Raji (cell line): ENCODE results near the gene UTP25.
A peak's percentile ranks its signal among the peaks of the same experiment; 100 is the strongest.

Experiments used
- POLR2A ChIP-seq: IDR thresholded peaks from 2 replicates; pipeline ENCODE4 v1.6.1; 2011; ENCODE audit warnings: low read depth, low read length, control low read depth; ENCODE audit not compliant: insufficient read depth

The UTP25 gene

GRCh38 chr1:209827384-209828262, at the start of gene UTP25:
TSS of gene UTP25 (plus strand) at chr1:209827972. CDS start at chr1:209828064, 92 bp downstream.
- peak; percentile 80 for TF ChIP-seq POLR2A

DNA sequence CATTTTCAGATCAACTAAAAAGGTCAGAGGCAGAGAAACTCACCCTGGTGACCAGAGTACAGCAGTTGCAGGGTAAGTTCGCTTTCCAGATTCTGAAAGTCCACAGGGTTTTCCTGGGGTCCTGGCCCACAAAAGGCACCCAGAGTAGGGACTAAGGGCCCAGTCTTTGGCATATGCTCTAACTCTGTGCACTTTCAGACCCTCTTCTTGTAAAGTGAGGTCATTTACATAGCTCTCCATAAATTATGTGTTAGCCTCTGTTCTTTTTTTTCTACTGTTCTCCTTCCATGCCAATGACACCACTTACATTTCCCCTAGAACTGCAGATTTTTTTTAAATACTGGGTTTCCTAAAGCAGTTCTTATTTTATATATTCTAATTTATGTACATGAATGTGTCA, 49.7 kb upstream of the UTP25 start:
- TF ChIP-seq POLR2A = no peak

- no peak for TF ChIP-seq POLR2A
Observed at GRCh38 chr1:209780268-209780667, 47.5 kb upstream of the UTP25 start.

GRCh38 chr1:209783386-209783785, 44.4 kb upstream of the UTP25 start:
- TF ChIP-seq POLR2A = no peak

GRCh38 chr1:209784265-209785169, 43.3 kb upstream of the UTP25 start, which contains the start of gene C1orf74:
TSS of gene C1orf74 (minus strand) at chr1:209784559. CDS start at chr1:209783634, 925 bp downstream.
- TF ChIP-seq POLR2A = peak; percentile 91

GRCh38 chr1:209785592-209785991, 42.2 kb upstream of the UTP25 start:
- TF ChIP-seq POLR2A = no peak

DNA sequence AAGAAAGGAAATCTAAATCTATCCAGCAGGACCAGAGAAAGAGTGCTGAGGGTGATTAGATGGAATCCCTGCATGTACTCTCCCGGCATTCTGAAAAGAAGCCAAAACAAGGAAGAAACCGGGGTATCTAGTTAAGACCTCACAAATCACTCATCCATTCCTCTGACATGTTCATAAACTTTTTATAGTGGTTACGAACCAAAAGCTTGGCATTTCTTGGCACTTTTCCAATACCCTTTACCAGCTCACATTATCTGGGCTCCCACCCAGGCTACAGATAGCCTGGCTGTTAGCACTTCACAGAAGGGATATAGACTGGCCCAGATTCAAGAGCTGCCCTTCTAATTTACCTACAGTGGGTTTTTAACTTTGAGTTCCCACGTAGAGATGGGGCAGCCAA, 41.6 kb upstream of the UTP25 start:
- TF ChIP-seq POLR2A = no peak

DNA sequence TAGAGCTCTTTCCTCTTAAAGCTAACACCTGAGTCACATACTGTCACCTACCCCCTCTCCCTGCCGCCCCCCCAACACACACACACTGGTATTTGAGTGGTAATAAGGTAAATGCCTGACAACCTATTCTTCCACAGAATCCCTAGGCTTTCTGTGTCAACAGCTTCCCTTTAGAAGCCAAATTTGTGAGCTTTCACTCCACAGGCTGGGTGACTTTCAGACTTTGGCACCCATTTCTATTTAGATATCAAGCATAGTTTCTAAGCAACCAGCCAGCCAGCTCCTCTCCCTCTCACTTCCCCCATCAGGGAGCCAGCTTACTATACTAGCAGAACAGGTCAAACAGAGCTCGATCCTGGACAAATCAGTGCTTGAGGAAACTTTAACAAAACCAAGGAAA, 40.2 kb upstream of the UTP25 start:
- TF ChIP-seq POLR2A = no peak

- TF ChIP-seq POLR2A = no peak
Observed at GRCh38 chr1:209789245-209789644, 38.5 kb upstream of the UTP25 start.

GRCh38 chr1:209790286-209791193, 37.2 kb upstream of the UTP25 start:
- TF ChIP-seq POLR2A = no peak

DNA sequence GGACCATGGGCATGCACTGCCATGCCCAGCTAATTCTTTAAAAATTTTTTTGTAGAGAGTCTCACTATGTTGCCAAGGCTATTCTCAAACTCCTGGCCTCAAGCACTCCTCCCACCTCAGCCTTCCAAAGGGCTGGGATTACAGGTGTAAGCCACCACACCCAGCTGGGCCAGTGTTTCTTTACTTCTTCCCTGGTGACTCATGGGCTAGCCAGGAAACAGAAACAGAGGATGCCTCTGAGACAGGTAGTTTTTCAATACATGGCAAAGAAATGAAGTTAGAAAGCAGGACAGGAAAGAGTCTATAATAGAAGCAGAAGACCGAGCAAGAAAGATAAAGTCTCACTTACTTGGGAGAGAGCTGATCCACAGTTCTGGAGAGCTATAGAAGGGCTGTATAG, 35.9 kb upstream of the UTP25 start:
- TF ChIP-seq POLR2A = no peak

DNA sequence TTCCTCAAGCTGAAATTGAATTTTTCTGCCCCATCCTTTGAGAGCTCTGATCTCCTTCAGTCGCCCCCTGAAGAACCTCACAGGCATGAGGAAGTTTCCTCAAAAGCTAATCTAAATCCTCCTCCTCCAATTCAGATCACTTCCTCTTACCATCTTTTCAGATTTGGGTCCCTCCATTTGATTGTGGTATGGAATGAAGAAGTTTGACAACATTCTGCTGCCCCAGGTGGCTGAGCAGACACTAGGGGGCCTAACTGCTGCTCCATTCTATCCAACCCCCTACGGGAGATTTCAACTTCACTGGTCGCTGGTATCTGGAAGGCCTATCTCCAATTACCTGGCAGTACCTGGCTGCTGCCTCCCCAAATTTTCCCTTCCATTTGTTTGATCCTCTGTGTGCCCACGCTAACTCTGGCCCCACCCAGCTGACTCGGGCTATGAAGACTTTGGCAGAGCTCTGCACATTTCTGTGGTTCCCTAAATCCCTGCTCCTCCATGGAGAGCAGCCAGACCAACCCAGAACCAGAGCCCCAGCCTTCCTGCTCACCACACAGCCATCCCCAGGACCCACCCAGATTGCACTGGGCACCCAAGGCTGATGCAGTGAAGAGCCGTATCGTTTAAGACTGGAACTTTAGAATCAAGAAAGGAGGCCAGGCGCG, 29.7 kb upstream of the UTP25 start:
- TF ChIP-seq POLR2A = no peak

GRCh38 chr1:209800984-209801834, 26.6 kb upstream of the UTP25 start:
- TF ChIP-seq POLR2A = no peak
